Endothelial cell of hepatic sinusoid (primary cell): Measurements from ENCODE around the gene MXD4.
"Not testable (repeated sequence)": the region's sequence is repeated elsewhere in the genome, so short reads cannot be mapped to it uniquely, and the experiment has no call there.

Experiments used
- in situ Hi-C: cut with HindIII; loops from 2 replicates; pipeline ENCODE4 v1.10.0; 2017; ENCODE audit warnings: low sequenced_read_pairs

Gene MXD4

GRCh38 chr4:2277956-2278355 is 16.0 kb upstream of the MXD4 start:
- in situ Hi-C loops = no loop called here

GRCh38 chr4:2276581-2277325 is 14.8 kb upstream of the MXD4 start:
- in situ Hi-C loops = no loop called here

- in situ Hi-C loops = no loop called here
Observed at GRCh38 chr4:2275546-2276251, 13.8 kb upstream of the MXD4 start.

- in situ Hi-C loops = not testable (repeated sequence)
Observed at GRCh38 chr4:2275044-2275397, 13.1 kb upstream of the MXD4 start.

GRCh38 chr4:2274320-2275043 is 12.6 kb upstream of the MXD4 start:
- in situ Hi-C loops = no loop called here

- in situ Hi-C loops = no loop called here
Observed at GRCh38 chr4:2273657-2274319, 11.9 kb upstream of the MXD4 start.

GRCh38 chr4:2273221-2273620 is 11.3 kb upstream of the MXD4 start:
- in situ Hi-C loops = no loop called here

GRCh38 chr4:2272828-2273120 is 10.9 kb upstream of the MXD4 start:
- in situ Hi-C loops = no loop called here

- in situ Hi-C loops = no loop called here
Observed at GRCh38 chr4:2272026-2272827, 10.3 kb upstream of the MXD4 start.

GRCh38 chr4:2271279-2272025 is 9.5 kb upstream of the MXD4 start:
- in situ Hi-C loops = no loop called here

- in situ Hi-C loops = no loop called here
Observed at GRCh38 chr4:2270341-2271165, 8.6 kb upstream of the MXD4 start.

- in situ Hi-C loops = no loop called here
Observed at GRCh38 chr4:2269618-2270163, 7.8 kb upstream of the MXD4 start.

- in situ Hi-C loops = no loop called here
Observed at GRCh38 chr4:2269206-2269531, 7.3 kb upstream of the MXD4 start.

- in situ Hi-C loops = no loop called here
Observed at GRCh38 chr4:2268357-2269205, 6.7 kb upstream of the MXD4 start.

GRCh38 chr4:2267841-2268240 is 5.9 kb upstream of the MXD4 start:
- in situ Hi-C loops = no loop called here

GRCh38 chr4:2267320-2267811 is 5.5 kb upstream of the MXD4 start:
- in situ Hi-C loops = no loop called here

GRCh38 chr4:2266821-2267220 is 4.9 kb upstream of the MXD4 start:
- in situ Hi-C loops = no loop called here

GRCh38 chr4:2266181-2266580 is 4.3 kb upstream of the MXD4 start:
- in situ Hi-C loops = no loop called here
